Hepatocyte (in vitro differentiated cells): ENCODE measurements around the gene TBL1X.

Source experiments
- EZH2phosphoT487 ChIP-seq: fragments of 200-600 bp; sonication (generic); IDR thresholded peaks from one replicate; pipeline ENCODE4 v1.6.1; 2018; ENCODE audit warnings: antibody characterized with exemption, mild to moderate bottlenecking, low read depth, moderate library complexity; ENCODE audit not compliant: unreplicated experiment, severe bottlenecking
- TF ChIP-seq, protein P1 (sequence below): fragments of 200-600 bp; sonication (generic); IDR thresholded peaks from 2 replicates; pipeline ENCODE4 v1.5.1; 2016; ENCODE audit warnings: antibody characterized with exemption, mild to moderate bottlenecking; ENCODE audit not compliant: poor library complexity

DNA sequence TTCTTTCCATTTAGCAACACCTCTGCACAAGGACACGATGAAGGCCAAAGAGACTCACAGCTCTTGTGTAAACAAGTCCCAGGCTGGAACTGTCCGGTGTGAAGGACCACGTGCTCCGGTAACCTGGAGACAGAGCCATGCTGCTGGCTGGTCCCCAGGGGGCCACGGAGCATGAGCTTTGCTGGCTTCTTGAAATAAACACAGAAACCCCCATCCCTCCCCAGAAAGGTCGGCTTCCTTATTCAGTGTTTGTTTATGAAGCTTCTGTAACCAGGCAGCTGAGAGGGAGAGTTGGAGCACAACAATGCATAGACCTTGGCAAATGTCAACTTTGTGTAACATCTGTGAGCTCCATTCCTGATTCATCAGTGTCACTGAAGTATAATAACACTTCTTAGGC, 191.4 kb downstream of the TBL1X start:
- TF ChIP-seq EZH2phosphoT487: no peak
- TF ChIP-seq, protein P1, sequence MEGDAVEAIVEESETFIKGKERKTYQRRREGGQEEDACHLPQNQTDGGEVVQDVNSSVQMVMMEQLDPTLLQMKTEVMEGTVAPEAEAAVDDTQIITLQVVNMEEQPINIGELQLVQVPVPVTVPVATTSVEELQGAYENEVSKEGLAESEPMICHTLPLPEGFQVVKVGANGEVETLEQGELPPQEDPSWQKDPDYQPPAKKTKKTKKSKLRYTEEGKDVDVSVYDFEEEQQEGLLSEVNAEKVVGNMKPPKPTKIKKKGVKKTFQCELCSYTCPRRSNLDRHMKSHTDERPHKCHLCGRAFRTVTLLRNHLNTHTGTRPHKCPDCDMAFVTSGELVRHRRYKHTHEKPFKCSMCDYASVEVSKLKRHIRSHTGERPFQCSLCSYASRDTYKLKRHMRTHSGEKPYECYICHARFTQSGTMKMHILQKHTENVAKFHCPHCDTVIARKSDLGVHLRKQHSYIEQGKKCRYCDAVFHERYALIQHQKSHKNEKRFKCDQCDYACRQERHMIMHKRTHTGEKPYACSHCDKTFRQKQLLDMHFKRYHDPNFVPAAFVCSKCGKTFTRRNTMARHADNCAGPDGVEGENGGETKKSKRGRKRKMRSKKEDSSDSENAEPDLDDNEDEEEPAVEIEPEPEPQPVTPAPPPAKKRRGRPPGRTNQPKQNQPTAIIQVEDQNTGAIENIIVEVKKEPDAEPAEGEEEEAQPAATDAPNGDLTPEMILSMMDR: no peak
